ENCODE results near the gene HCAR3.

DNA sequence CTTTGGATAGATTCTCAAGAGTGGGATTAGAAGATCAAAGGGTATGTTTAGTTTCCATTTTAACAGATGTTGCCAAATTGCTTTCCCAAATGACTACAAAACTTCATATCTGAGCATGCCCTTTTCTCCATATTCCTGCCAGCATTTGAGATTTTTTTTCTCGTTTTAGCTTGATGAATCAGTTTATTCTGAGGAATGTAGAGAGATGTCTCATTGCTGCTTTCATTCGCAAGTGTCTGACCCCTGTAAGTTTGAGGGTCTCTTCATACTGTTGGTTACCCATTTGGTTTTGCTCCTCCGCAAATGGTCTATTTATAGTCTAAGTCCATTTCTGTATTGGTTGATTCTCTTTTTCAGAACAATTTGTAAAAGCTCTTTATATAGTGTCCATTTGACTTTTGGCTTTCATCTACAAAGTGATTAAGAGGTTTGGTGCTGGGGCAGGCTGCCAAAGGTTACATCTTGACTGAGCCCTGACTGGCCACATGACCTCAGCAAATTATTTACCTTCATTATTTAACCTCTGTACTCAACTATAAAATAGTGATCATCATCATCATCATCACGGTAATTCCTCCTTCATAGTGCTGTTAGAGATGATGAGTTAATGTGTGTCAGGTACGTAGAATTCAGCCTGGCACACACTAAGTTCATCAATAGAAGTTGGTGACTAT is 47.1 kb downstream of the HCAR3 start:
- TF ChIP-seq, protein P1, sequence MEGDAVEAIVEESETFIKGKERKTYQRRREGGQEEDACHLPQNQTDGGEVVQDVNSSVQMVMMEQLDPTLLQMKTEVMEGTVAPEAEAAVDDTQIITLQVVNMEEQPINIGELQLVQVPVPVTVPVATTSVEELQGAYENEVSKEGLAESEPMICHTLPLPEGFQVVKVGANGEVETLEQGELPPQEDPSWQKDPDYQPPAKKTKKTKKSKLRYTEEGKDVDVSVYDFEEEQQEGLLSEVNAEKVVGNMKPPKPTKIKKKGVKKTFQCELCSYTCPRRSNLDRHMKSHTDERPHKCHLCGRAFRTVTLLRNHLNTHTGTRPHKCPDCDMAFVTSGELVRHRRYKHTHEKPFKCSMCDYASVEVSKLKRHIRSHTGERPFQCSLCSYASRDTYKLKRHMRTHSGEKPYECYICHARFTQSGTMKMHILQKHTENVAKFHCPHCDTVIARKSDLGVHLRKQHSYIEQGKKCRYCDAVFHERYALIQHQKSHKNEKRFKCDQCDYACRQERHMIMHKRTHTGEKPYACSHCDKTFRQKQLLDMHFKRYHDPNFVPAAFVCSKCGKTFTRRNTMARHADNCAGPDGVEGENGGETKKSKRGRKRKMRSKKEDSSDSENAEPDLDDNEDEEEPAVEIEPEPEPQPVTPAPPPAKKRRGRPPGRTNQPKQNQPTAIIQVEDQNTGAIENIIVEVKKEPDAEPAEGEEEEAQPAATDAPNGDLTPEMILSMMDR (IDR thresholded peaks at IDR 0.05), result no peak
- no peak for TF ChIP-seq POLR2A (IDR thresholded peaks at IDR 0.05)
